ENCODE measurements around the gene CKS2. TPM values are rescaled to one million over a fixed set of nuclear protein-coding genes. Genes with fewer than 3 reads are reported as not detected.

Gene CKS2
- total and polyA plus RNA-seq, 2 of the 8 experiments (the other 6 are each of a cell fraction or from before 2014, with no cell fraction given), result 337 to 689 TPM

DNA sequence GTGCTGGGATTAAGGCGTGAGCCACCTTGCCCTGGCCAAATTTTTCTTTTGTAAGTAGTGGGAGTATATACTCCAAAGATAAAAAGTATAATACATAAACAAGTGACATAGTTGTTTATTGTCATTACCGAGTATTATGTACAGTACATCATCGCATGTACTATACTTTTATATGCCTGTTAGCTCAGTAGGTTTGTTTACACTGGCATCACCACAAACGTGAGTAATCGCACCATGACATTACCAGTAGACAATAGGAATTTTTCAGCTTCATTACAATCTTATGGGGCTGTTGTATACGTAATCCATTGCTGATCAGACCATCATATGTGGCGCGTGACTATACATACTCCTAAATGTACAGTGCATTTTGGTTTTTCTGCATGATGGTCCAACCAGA, 17.1 kb downstream of the CKS2 start (continued):
- TF ChIP-seq ZNF274 (IDR thresholded peaks at IDR 0.05; ENCODE audit: borderline replicate concordance, extremely low read depth, low read length), result no peak
- TF ChIP-seq JUN (IDR thresholded peaks at IDR 0.05; ENCODE audit: low read depth, low read length), result no peak
- TF ChIP-seq BRCA1 (IDR thresholded peaks at IDR 0.05; ENCODE audit: low read depth, low read length), result no peak
- no peak for TF ChIP-seq CREB1 (IDR thresholded peaks at IDR 0.05)
- no peak for TF ChIP-seq TCF12 (IDR thresholded peaks at IDR 0.05; ENCODE audit: low read depth, low read length)
- no peak for TF ChIP-seq MAX (IDR thresholded peaks at IDR 0.05)
- TF ChIP-seq NANOG (IDR thresholded peaks at IDR 0.05; ENCODE audit: insufficient read depth, low read depth, low read length, poor library complexity, severe bottlenecking), result no peak
- TF ChIP-seq KDM1A (IDR thresholded peaks at IDR 0.05; ENCODE audit: borderline replicate concordance, low read length), result no peak
- TF ChIP-seq POLR2A (IDR thresholded peaks at IDR 0.05; ENCODE audit: control extremely low read depth in 1 of 2, low read depth in 2 of 2, low read length in 2 of 2), result no peak

Data from H1 (cell line).